ENCODE data around the gene ERFL. TPM values are rescaled to one million over a fixed set of nuclear protein-coding genes. Genes with fewer than 3 reads are reported as not detected.

The ERFL gene
- polyA plus RNA-seq, 1 donor = 0.24 TPM

DNA sequence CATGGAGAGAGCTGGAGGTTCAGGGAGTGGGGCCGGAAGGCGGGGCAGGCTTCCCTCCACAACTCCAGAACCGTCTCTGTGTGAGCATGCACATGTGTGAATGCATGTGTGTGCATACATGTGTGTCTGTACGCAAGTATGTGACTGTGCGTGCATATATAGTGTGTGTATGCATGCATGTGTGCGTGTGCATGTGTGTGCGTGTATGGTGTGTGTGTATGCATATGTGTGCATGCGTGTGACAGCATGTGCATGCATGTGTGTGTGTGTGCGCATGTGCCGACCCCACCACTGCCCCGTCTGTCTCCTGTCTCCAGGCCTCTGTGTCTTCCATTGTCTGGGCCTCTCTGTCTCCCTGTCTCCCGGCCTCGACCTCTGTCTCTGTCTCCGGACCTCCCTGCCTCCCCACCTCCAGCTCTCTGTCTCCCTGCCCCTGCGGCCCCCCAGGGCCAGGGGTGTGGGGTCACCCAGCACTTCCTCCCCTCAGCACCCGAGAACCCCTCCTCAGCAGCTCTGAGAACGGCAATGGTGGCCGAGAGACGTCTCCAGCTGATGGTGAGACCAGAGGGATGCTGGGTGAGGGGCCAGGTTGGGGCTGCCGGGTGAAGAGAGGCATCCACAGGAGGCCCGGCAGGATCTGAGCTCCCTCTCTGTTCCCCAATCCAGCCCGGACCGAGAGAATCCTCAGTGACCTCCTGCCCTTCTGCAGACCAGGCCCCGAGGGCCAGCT is 22.8 kb downstream of the ERFL start:
- DNase-seq = peak in 1 of 2 donors; percentile 37
- peak overlapping the region; percentile 73 for H3K27ac ChIP-seq (ENCODE audit: low read length)
- no peak overlapping the region for H3K4me3 ChIP-seq (ENCODE audit: low read length)
- no CpG with 5 or more reads among the region's 24 CpGs for WGBS (ENCODE audit: insufficient coverage, low lambda C conversion rate)
- peaks cover 6% of the 10 kb centered on the region for H3K27me3 ChIP-seq (ENCODE audit: control insufficient read depth, insufficient read depth, low read length)
- H3K4me1 ChIP-seq (ENCODE audit: control insufficient read depth, insufficient read depth, low read length) = peaks cover 24% of the 10 kb centered on the region
- peaks cover 61% of the 10 kb centered on the region for H3K36me3 ChIP-seq (ENCODE audit: control insufficient read depth, insufficient read depth, low read length)
- H3K9me3 ChIP-seq (ENCODE audit: control insufficient read depth, low read depth, low read length) = no peaks in the 10 kb centered on the region

DNA sequence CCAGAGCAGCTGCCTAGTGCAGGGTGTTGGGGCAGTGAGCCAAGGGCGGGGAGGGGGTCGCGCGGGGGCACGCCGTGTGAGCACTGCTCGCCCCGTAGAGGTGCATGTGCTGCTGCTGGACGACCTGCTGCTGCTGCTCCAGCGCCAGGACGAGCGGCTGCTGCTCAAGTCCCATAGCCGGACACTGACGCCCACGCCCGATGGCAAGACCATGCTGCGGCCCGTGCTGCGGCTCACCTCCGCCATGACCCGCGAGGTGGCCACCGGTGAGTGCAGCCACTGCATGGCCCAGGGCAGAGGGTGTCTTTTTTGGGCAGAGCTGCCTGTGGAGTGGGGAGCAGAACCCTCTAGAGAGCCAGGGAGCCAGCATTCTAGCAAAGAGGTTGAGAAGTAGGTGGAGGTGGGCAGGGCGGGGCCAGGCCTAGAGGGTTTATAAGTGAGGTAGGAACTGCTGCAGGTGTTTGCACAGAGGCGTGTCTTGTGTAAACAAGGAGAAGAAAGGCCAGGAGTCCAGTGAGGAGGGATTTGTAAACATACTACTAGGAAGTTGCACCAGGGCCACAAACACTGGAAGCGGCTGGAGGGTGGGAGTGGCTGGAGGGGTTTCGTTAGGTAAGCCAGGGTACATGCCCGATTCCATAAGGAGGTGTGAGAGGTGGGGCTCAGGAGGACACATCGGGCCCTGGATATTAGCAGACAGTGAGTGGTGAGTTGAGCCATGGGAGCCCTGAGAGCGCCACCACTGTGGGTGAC is 24.0 kb downstream of the ERFL start:
- peak overlapping the region; percentile 73 for H3K27ac ChIP-seq (ENCODE audit: low read length)
- peak; percentile 92 to 97 for DNase-seq
- 18% methylated on average over 2 of the region's 30 CpGs for WGBS (ENCODE audit: insufficient coverage, low lambda C conversion rate)
- no peak overlapping the region for H3K4me3 ChIP-seq (ENCODE audit: low read length)
- H3K9me3 ChIP-seq (ENCODE audit: control insufficient read depth, low read depth, low read length) = no peaks in the 10 kb centered on the region
- peaks cover 70% of the 10 kb centered on the region for H3K36me3 ChIP-seq (ENCODE audit: control insufficient read depth, insufficient read depth, low read length)
- H3K4me1 ChIP-seq (ENCODE audit: control insufficient read depth, insufficient read depth, low read length) = peaks cover 24% of the 10 kb centered on the region
- H3K27me3 ChIP-seq (ENCODE audit: control insufficient read depth, insufficient read depth, low read length) = no peaks in the 10 kb centered on the region

DNA sequence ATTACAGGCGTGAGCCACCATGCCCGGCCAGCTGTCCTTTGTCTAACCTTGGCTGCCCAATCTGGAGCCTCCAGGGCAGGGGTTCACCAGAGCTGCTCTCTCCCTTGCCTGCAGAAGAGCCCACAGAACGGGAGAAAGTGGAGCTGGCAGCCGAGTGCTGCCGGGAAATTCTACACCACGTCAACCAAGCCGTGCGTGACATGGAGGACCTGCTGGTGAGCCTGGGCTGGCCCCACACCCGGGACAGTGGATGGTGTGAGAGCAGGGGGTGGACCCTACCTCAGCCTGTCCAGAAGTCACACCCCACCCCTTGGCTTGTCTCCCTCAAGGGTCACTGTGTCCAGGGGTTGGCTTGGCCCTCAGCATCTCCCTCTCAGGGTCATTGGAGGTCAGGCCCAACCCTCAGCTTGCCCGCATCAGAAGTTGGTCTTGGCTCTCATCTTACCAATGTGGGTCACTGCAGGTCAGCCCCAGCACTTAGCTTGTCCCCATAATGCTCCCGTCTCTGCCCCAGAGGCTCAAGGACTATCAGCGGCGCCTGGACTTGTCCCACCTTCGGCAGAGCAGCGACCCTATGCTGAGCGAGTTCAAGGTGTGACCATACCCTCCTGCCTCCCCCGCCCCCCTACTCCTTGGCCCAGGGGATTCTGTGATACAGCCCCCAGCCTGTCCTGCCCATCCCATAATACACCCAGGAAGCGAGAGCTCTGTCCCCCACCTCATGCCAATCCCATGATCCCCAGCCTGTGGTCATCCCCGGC is 24.9 kb downstream of the ERFL start:
- no peak for DNase-seq

DNA sequence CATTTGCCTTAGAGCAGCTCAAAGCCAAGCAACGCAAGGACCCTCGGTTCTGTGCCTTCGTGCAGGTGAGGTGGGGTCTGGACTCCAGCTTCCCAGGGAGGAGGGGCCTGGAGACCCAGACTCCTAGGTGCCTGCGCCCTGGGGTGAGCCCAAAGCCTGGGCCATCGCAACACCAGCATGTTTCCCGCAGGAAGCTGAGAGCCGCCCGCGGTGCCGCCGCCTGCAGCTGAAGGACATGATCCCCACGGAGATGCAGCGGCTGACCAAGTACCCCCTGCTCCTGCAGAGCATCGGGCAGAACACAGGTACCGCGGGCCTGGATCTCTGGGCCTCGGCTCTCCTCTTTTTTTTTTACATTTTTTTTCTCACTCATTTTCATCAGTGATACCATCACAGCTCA is 25.7 kb downstream of the ERFL start:
- H3K27me3 ChIP-seq (ENCODE audit: control insufficient read depth, insufficient read depth, low read length) = no peaks in the 10 kb centered on the region
- no CpG with 5 or more reads among the region's 17 CpGs for WGBS (ENCODE audit: insufficient coverage, low lambda C conversion rate)
- no peak overlapping the region for H3K27ac ChIP-seq (ENCODE audit: low read length)
- H3K4me1 ChIP-seq (ENCODE audit: control insufficient read depth, insufficient read depth, low read length) = peaks cover 24% of the 10 kb centered on the region
- H3K9me3 ChIP-seq (ENCODE audit: control insufficient read depth, low read depth, low read length) = no peaks in the 10 kb centered on the region
- no peak overlapping the region for H3K4me3 ChIP-seq (ENCODE audit: low read length)
- DNase-seq = no peak
- peaks cover 79% of the 10 kb centered on the region for H3K36me3 ChIP-seq (ENCODE audit: control insufficient read depth, insufficient read depth, low read length)

More for the DNA sequence above, 24.9 kb downstream of the ERFL start:
- Histone ChIP-seq H3K27me3 (ENCODE audit: control insufficient read depth, insufficient read depth, low read length) (no peaks in the 10 kb centered on the region), H3K4me3 (ENCODE audit: low read length) (no peak overlapping the region), H3K27ac (ENCODE audit: low read length) (no peak overlapping the region), H3K9me3 (ENCODE audit: control insufficient read depth, low read depth, low read length) (no peaks in the 10 kb centered on the region), H3K4me1 (ENCODE audit: control insufficient read depth, insufficient read depth, low read length) (peaks cover 24% of the 10 kb centered on the region), H3K36me3 (ENCODE audit: control insufficient read depth, insufficient read depth, low read length) (peaks cover 74% of the 10 kb centered on the region)
- WGBS (ENCODE audit: insufficient coverage, low lambda C conversion rate) = no CpG with 5 or more reads among the region's 19 CpGs

DNA sequence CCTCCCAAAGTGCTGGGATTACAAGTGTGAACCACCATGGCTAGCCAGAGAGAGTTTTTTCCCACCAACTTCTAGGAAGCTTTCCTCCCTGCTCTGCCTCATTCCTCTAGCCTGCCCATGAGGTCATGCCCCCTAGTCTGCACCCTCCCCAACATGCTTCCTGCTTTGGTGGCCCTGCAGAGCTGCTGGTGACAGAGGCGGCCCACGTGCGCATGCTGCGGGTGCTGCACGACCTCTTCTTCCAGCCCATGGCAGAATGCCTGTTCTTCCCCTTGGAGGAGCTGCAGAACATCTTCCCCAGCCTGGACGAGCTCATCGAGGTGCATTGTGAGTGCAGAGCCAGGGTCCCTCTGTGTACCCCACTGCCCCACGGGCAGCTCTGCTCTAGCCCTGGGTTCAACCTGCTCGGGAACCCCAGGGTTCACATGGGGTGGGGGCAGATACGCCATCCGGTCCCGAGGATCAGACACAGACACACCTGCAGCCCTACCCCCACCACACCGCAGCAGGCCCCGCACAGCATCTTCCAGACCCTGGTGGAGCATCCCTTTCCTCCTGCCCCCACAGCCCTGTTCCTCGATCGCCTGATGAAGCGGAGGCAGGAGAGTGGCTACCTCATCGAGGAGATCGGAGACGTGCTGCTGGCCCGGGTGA is 26.4 kb downstream of the ERFL start:
- Histone ChIP-seq H3K36me3 (ENCODE audit: control insufficient read depth, insufficient read depth, low read length) (peaks cover 76% of the 10 kb centered on the region), H3K4me3 (ENCODE audit: low read length) (no peak overlapping the region), H3K9me3 (ENCODE audit: control insufficient read depth, low read depth, low read length) (no peaks in the 10 kb centered on the region), H3K27ac (ENCODE audit: low read length) (no peak overlapping the region), H3K4me1 (ENCODE audit: control insufficient read depth, insufficient read depth, low read length) (peaks cover 24% of the 10 kb centered on the region), H3K27me3 (ENCODE audit: control insufficient read depth, insufficient read depth, low read length) (no peaks in the 10 kb centered on the region)
- WGBS (ENCODE audit: insufficient coverage, low lambda C conversion rate) = no CpG with 5 or more reads among the region's 21 CpGs
- no peak for DNase-seq

DNA sequence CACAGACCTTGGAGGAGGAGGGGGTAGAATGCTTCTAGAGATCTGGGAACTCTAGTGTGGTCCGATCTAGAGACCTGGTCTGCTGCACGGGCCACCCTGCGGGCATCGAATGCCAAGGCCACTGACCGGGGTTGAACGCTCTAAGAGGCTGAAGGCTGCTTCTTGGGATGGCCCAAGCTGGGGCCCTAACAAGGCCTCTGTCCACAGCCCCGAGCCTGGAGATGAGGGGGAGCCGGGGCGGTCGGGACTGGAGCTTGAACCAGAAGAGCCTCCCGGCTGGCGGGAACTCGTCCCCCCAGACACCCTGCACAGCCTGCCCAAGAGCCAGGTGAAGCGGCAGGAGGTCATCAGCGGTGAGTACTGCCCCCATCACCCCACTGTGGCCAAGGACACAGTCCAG is 30.0 kb downstream of the ERFL start:
- no peak overlapping the region for H3K27ac ChIP-seq (ENCODE audit: low read length)
- no peak for DNase-seq
- no peaks in the 10 kb centered on the region for H3K4me1 ChIP-seq (ENCODE audit: control insufficient read depth, insufficient read depth, low read length)
- H3K27me3 ChIP-seq (ENCODE audit: control insufficient read depth, insufficient read depth, low read length) = no peaks in the 10 kb centered on the region
- no peaks in the 10 kb centered on the region for H3K9me3 ChIP-seq (ENCODE audit: control insufficient read depth, low read depth, low read length)
- no peak overlapping the region for H3K4me3 ChIP-seq (ENCODE audit: low read length)
- WGBS (ENCODE audit: insufficient coverage, low lambda C conversion rate) = no CpG with 5 or more reads among the region's 15 CpGs
- H3K36me3 ChIP-seq (ENCODE audit: control insufficient read depth, insufficient read depth, low read length) = peaks cover 67% of the 10 kb centered on the region

DNA sequence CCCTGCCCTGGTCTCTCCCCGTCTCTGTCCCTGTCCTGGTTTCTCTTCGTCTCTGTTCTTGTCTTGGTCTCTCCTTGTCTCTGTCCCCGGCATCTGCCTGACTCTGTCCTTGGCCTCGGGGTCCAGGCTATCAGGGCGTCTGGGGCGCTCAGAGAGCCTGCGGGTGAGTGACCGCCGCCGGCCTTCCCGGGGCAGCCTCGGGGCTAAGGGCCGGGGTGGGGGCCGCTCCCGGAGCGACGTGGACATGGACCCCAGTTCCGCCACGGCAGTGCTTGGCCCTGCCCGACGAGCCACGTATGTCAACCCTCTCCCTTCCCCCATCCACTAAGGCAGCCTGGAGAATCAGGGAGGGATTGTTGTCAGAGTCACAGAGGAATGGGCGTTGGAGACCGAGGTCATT is 30.4 kb downstream of the ERFL start:
- Histone ChIP-seq H3K4me3 (ENCODE audit: low read length) (no peak overlapping the region), H3K36me3 (ENCODE audit: control insufficient read depth, insufficient read depth, low read length) (peaks cover 63% of the 10 kb centered on the region), H3K4me1 (ENCODE audit: control insufficient read depth, insufficient read depth, low read length) (no peaks in the 10 kb centered on the region), H3K27ac (ENCODE audit: low read length) (no peak overlapping the region), H3K27me3 (ENCODE audit: control insufficient read depth, insufficient read depth, low read length) (no peaks in the 10 kb centered on the region), H3K9me3 (ENCODE audit: control insufficient read depth, low read depth, low read length) (no peaks in the 10 kb centered on the region)
- DNase-seq = no peak
- WGBS (ENCODE audit: insufficient coverage, low lambda C conversion rate) = no CpG with 5 or more reads among the region's 24 CpGs

DNA sequence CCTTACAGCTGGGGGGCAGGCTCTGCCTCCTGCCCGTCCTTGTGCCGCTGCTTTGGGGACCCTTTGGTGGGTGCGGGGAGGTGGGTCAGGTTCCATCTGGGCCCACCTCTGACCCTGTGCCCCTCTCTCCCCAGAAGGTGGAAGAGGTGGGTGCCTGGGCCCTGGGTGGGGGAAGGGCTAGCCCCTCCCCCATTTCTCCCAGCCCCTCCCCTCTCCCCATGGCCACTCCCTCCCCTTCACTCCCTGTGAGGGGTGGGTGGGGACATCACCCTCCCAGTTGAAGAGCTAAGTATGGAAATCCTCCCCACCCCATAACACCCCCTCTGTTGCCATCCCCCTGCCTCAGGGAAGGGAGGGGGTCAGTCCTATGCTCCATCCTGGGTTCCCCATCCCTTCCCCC is 31.1 kb downstream of the ERFL start:
- Histone ChIP-seq H3K27ac (ENCODE audit: low read length) (no peak overlapping the region), H3K4me1 (ENCODE audit: control insufficient read depth, insufficient read depth, low read length) (no peaks in the 10 kb centered on the region), H3K36me3 (ENCODE audit: control insufficient read depth, insufficient read depth, low read length) (peaks cover 63% of the 10 kb centered on the region), H3K9me3 (ENCODE audit: control insufficient read depth, low read depth, low read length) (no peaks in the 10 kb centered on the region), H3K4me3 (ENCODE audit: low read length) (no peak overlapping the region), H3K27me3 (ENCODE audit: control insufficient read depth, insufficient read depth, low read length) (no peaks in the 10 kb centered on the region)
- WGBS (ENCODE audit: insufficient coverage, low lambda C conversion rate) = no CpG with 5 or more reads among the region's 3 CpGs
- no peak for DNase-seq

DNA sequence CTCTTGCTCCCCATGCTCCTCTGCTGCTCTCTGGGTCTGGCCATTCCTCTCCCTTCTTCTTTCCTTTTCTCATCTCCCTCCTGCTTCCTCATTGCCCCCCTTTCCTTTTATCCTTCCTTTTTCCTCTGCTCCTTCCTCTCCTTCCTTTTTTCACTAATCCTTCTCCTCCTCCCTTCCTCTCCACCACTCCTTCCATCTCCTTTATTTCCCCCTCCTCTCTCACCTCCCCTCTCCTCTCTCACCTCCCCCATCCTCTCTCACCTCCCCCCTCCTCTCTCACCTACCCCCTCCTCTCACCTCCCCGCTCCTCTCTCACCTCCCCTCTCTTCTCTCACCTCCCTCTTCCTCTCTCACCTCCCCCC is 31.7 kb downstream of the ERFL start:
- no peak for DNase-seq
- Histone ChIP-seq H3K4me3 (ENCODE audit: low read length) (no peak overlapping the region), H3K4me1 (ENCODE audit: control insufficient read depth, insufficient read depth, low read length) (no peaks in the 10 kb centered on the region), H3K36me3 (ENCODE audit: control insufficient read depth, insufficient read depth, low read length) (peaks cover 63% of the 10 kb centered on the region), H3K27ac (ENCODE audit: low read length) (no peak overlapping the region), H3K27me3 (ENCODE audit: control insufficient read depth, insufficient read depth, low read length) (no peaks in the 10 kb centered on the region), H3K9me3 (ENCODE audit: control insufficient read depth, low read depth, low read length) (no peaks in the 10 kb centered on the region)
- 100% methylated on average over 1 of the region's 1 CpG for WGBS (ENCODE audit: insufficient coverage, low lambda C conversion rate)

Measured in large intestine (tissue), 3 donors.